Stomach smooth muscle (tissue), 2 donors: Measurements from ENCODE around the gene CLEC2B.
"Not testable (repeated sequence)": the region's sequence is repeated elsewhere in the genome, so short reads cannot be mapped to it uniquely, and the experiment has no call there.

ENCODE experiments used
- H3K27ac ChIP-seq: one replicate; pipeline ENCODE4 v1.7.0; 2013; ENCODE audit warnings: mild to moderate bottlenecking, low read length, inconsistent platforms
- H3K27me3 ChIP-seq, 2 donors: one replicate each; pipeline ENCODE4 v1.7.0; 2013; ENCODE audit warnings: low read length in 2 of 2; ENCODE audit not compliant: insufficient read depth in 2 of 2, control insufficient read depth in 1 of 2
- H3K36me3 ChIP-seq, 2 donors: one replicate each; pipeline ENCODE4 v1.7.0; 2013; ENCODE audit warnings: low read length in 2 of 2; ENCODE audit not compliant: control insufficient read depth in 2 of 2, insufficient read depth in 2 of 2
- H3K4me1 ChIP-seq: one replicate; pipeline ENCODE4 v1.7.0; 2013; ENCODE audit warnings: low read length; ENCODE audit not compliant: control insufficient read depth, insufficient read depth
- H3K4me3 ChIP-seq, 2 donors: one replicate each; pipeline ENCODE4 v1.7.0; 2013; ENCODE audit warnings: low read length in 2 of 2
- H3K9ac ChIP-seq, 2 donors: one replicate each; pipeline ENCODE4 v1.7.0; 2013; ENCODE audit warnings: low read length in 2 of 2, mild to moderate bottlenecking in 1 of 2
- H3K9me3 ChIP-seq, 2 donors: one replicate each; pipeline ENCODE4 v1.7.0; 2013; ENCODE audit warnings: low read length in 2 of 2; ENCODE audit not compliant: control insufficient read depth in 2 of 2
- donor health status: healthy.
- donor health status: Pancreatic carcinoma.

Gene CLEC2B

GRCh38 chr12:9897535-9897934, 28.4 kb upstream of the CLEC2B start:
- Histone ChIP-seq H3K9me3 (peaks cover under 1 to 5% of the 10 kb centered on the region in 2 donors), H3K27ac (no peak overlapping the region), H3K27me3 (no peaks in the 10 kb centered on the region), H3K36me3 (no peaks in the 10 kb centered on the region), H3K9ac (no peak overlapping the region), H3K4me3 (no peak overlapping the region), H3K4me1 (no peaks in the 10 kb centered on the region)

GRCh38 chr12:9895215-9895971, 26.2 kb upstream of the CLEC2B start:
- H3K9me3 ChIP-seq = no peaks in the 10 kb centered on the region
- H3K27me3 ChIP-seq = no peaks in the 10 kb centered on the region
- no peak overlapping the region for H3K4me3 ChIP-seq

GRCh38 chr12:9888665-9889273, 19.6 kb upstream of the CLEC2B start:
- Histone ChIP-seq H3K4me1 (no peaks in the 10 kb centered on the region), H3K9ac (no peak overlapping the region), H3K27ac (no peak overlapping the region), H3K36me3 (no peaks in the 10 kb centered on the region), H3K4me3 (no peak overlapping the region), H3K9me3 (no peaks in the 10 kb centered on the region), H3K27me3 (no peaks in the 10 kb centered on the region)

More at GRCh38 chr12:9895215-9895971, 26.2 kb upstream of the CLEC2B start:
- H3K27ac ChIP-seq = no peak overlapping the region
- no peaks in the 10 kb centered on the region for H3K36me3 ChIP-seq
- no peaks in the 10 kb centered on the region for H3K4me1 ChIP-seq
- no peak overlapping the region for H3K9ac ChIP-seq

- no peak overlapping the region for H3K27ac ChIP-seq
- no peaks in the 10 kb centered on the region for H3K27me3 ChIP-seq
- no peaks in the 10 kb centered on the region for H3K9me3 ChIP-seq
- H3K4me1 ChIP-seq = no peaks in the 10 kb centered on the region
- no peak overlapping the region for H3K9ac ChIP-seq
- H3K36me3 ChIP-seq = no peaks in the 10 kb centered on the region
- no peak overlapping the region for H3K4me3 ChIP-seq
Measured at GRCh38 chr12:9883175-9883574, 14.0 kb upstream of the CLEC2B start.

GRCh38 chr12:9881988-9882387, 12.8 kb upstream of the CLEC2B start:
- Histone ChIP-seq H3K9me3 (no peaks in the 10 kb centered on the region), H3K27ac (no peak overlapping the region), H3K27me3 (no peaks in the 10 kb centered on the region), H3K9ac (no peak overlapping the region), H3K36me3 (no peaks in the 10 kb centered on the region), H3K4me3 (no peak overlapping the region), H3K4me1 (no peaks in the 10 kb centered on the region)

- Histone ChIP-seq H3K4me3 (no peak within 1 kb of the TSS), H3K36me3 (no peaks in the 10 kb centered on the region), H3K9me3 (no peaks in the 10 kb centered on the region), H3K27me3 (no peaks in the 10 kb centered on the region), H3K27ac (no peak within 1 kb of the TSS), H3K4me1 (no peaks in the 10 kb centered on the region), H3K9ac (no peak within 1 kb of the TSS)
Measured at GRCh38 chr12:9881246-9881645, 12.1 kb upstream of the CLEC2B start, which contains the start of gene KLRF2. TSS of gene KLRF2 (plus strand) at chr12:9881489. CDS start at chr12:9881596, 107 bp downstream.

- H3K27ac ChIP-seq = no peak overlapping the region
- H3K4me1 ChIP-seq = no peaks in the 10 kb centered on the region
- no peaks in the 10 kb centered on the region for H3K27me3 ChIP-seq
- H3K4me3 ChIP-seq = no peak overlapping the region
- no peak overlapping the region for H3K9ac ChIP-seq
- H3K9me3 ChIP-seq = no peaks in the 10 kb centered on the region
- H3K36me3 ChIP-seq = no peaks in the 10 kb centered on the region
Measured at GRCh38 chr12:9880532-9881078, 11.5 kb upstream of the CLEC2B start.

- not testable (repeated sequence) for H3K27me3 ChIP-seq, H3K36me3 ChIP-seq, H3K4me3 ChIP-seq, H3K9me3 ChIP-seq, H3K27ac ChIP-seq, H3K4me1 ChIP-seq, H3K9ac ChIP-seq
Measured at GRCh38 chr12:9876120-9876519, 7.0 kb upstream of the CLEC2B start.

- Histone ChIP-seq H3K27ac (no peak overlapping the region), H3K4me3 (no peak overlapping the region), H3K36me3 (no peaks in the 10 kb centered on the region), H3K4me1 (no peaks in the 10 kb centered on the region), H3K9ac (no peak overlapping the region), H3K27me3 (no peaks in the 10 kb centered on the region), H3K9me3 (no peaks in the 10 kb centered on the region)
Measured at GRCh38 chr12:9872742-9873141, 3.6 kb upstream of the CLEC2B start.

- Histone ChIP-seq H3K36me3 (no peaks in the 10 kb centered on the region), H3K9me3 (no peaks in the 10 kb centered on the region), H3K4me3 (no peak overlapping the region), H3K4me1 (no peaks in the 10 kb centered on the region), H3K9ac (no peak overlapping the region), H3K27me3 (no peaks in the 10 kb centered on the region), H3K27ac (no peak overlapping the region)
Measured at GRCh38 chr12:9872162-9872561, 3.0 kb upstream of the CLEC2B start.
